Measurements from ENCODE around the gene EHBP1. TPM values are rescaled to one million over a fixed set of nuclear protein-coding genes. Genes with fewer than 3 reads are reported as not detected.

The EHBP1 gene
- total RNA-seq, 1 experiment from 2014 or later = 32.1 TPM

- intact Hi-C loops (cut with micrococcal nuclease; ENCODE audit: unreplicated experiment) = no loop called here
- TF ChIP-seq EZH2 (IDR thresholded peaks at IDR 0.05; ENCODE audit: borderline replicate concordance, low read depth, low read length, poor library complexity, severe bottlenecking) (no peak), CTCF (conservative IDR thresholded peaks at IDR 0.05; ENCODE audit: low read depth, low read length) (no peak)
- DNase-seq (ENCODE audit: low spot score) = no peak
- Histone ChIP-seq H3K27ac (ENCODE audit: low read depth, low read length, poor library complexity, severe bottlenecking) (no peak overlapping the region), H3K4me1 (ENCODE audit: insufficient read depth, low read length, poor library complexity, severe bottlenecking) (peaks cover 8% of the 10 kb centered on the region), H3K4me3 (ENCODE audit: low read depth, low read length, poor library complexity, severe bottlenecking) (no peak overlapping the region), H3K36me3 (ENCODE audit: insufficient read depth, low read length, poor library complexity, severe bottlenecking) (no peaks in the 10 kb centered on the region), H3K9me3 (ENCODE audit: low read depth, low read length, poor library complexity, severe bottlenecking) (no peaks in the 10 kb centered on the region), H3K27me3 (replicated peaks; ENCODE audit: insufficient read depth, low read depth, low read length, poor library complexity) (no peaks in the 10 kb centered on the region)
- CTCF ChIA-PET = no interaction called here
- no TSS peak for BruUV-seq (replicated peaks)
- POLR2A ChIA-PET (ENCODE audit: low non-redundant PET) = no interaction called here
These were observed 33.7 kb downstream of the EHBP1 start for GRCh38 chr2:62738981-62739936.

- DNase-seq (ENCODE audit: low spot score) = no peak
These were observed 34.7 kb downstream of the EHBP1 start for GRCh38 chr2:62740221-62740620.

GRCh38 chr2:62741127-62741526, 35.6 kb downstream of the EHBP1 start:
- Histone ChIP-seq H3K27ac (ENCODE audit: low read depth, low read length, poor library complexity, severe bottlenecking) (no peak overlapping the region), H3K27me3 (replicated peaks; ENCODE audit: insufficient read depth, low read depth, low read length, poor library complexity) (no peaks in the 10 kb centered on the region), H3K4me1 (ENCODE audit: insufficient read depth, low read length, poor library complexity, severe bottlenecking) (peaks cover 8% of the 10 kb centered on the region), H3K9me3 (ENCODE audit: low read depth, low read length, poor library complexity, severe bottlenecking) (no peaks in the 10 kb centered on the region), H3K36me3 (ENCODE audit: insufficient read depth, low read length, poor library complexity, severe bottlenecking) (no peaks in the 10 kb centered on the region), H3K4me3 (ENCODE audit: low read depth, low read length, poor library complexity, severe bottlenecking) (no peak overlapping the region)
- no peak for DNase-seq (ENCODE audit: low spot score)
- TF ChIP-seq CTCF (conservative IDR thresholded peaks at IDR 0.05; ENCODE audit: low read depth, low read length) = no peak
- TF ChIP-seq EZH2 (IDR thresholded peaks at IDR 0.05; ENCODE audit: borderline replicate concordance, low read depth, low read length, poor library complexity, severe bottlenecking) = no peak
- CTCF ChIA-PET = no interaction called here
- intact Hi-C loops (cut with micrococcal nuclease; ENCODE audit: unreplicated experiment) = no loop called here
- BruUV-seq (replicated peaks) = no TSS peak
- POLR2A ChIA-PET (ENCODE audit: low non-redundant PET) = no interaction called here

More at GRCh38 chr2:62740221-62740620, 34.7 kb downstream of the EHBP1 start:
- ChIA-PET POLR2A (ENCODE audit: low non-redundant PET) (no interaction called here), CTCF (no interaction called here)
- no peaks in the 10 kb centered on the region for H3K36me3 ChIP-seq (ENCODE audit: insufficient read depth, low read length, poor library complexity, severe bottlenecking)
- intact Hi-C loops (cut with micrococcal nuclease; ENCODE audit: unreplicated experiment) = no loop called here
- TF ChIP-seq EZH2 (IDR thresholded peaks at IDR 0.05; ENCODE audit: borderline replicate concordance, low read depth, low read length, poor library complexity, severe bottlenecking) (no peak), CTCF (conservative IDR thresholded peaks at IDR 0.05; ENCODE audit: low read depth, low read length) (no peak)
- no peak overlapping the region for H3K27ac ChIP-seq (ENCODE audit: low read depth, low read length, poor library complexity, severe bottlenecking)
- peaks cover 8% of the 10 kb centered on the region for H3K4me1 ChIP-seq (ENCODE audit: insufficient read depth, low read length, poor library complexity, severe bottlenecking)
- H3K4me3 ChIP-seq (ENCODE audit: low read depth, low read length, poor library complexity, severe bottlenecking) = no peak overlapping the region
- BruUV-seq (replicated peaks) = no TSS peak
- H3K9me3 ChIP-seq (ENCODE audit: low read depth, low read length, poor library complexity, severe bottlenecking) = no peaks in the 10 kb centered on the region
- H3K27me3 ChIP-seq (replicated peaks; ENCODE audit: insufficient read depth, low read depth, low read length, poor library complexity) = no peaks in the 10 kb centered on the region
